Measurements from ENCODE around the gene IRX6. TPM values are rescaled to one million over a fixed set of nuclear protein-coding genes. Genes with fewer than 3 reads are reported as not detected.

Gene IRX6
- total RNA-seq, 2 experiments from 2014 or later: not detected

DNA sequence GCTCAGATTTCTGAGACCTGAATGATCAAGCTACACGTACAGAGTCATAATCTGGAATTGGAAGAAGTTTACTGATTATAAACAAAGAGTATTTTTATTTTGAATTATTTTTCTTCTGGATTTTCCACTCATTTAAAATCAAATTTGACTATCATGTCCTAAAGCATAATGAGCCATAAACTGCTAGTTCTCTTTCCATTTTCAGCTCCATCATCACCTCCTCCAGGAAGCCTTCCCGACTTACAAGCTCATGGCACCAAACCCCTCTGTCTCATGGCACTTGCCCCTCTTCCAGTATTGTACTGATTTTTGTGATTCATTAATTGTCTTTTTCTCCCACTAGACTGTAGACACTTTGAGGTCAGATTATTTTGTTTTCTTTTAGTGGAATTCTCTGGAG, 35.9 kb downstream of the IRX6 start:
- no peak for DNase-seq
- Mint-ChIP-seq H3K27ac (no peak overlapping the region), H3K9me3 (no peaks in the 10 kb centered on the region), H3K27me3 (no peaks in the 10 kb centered on the region), H3K4me1 (no peaks in the 10 kb centered on the region), H3K4me3 (no peak overlapping the region), H3K36me3 (no peaks in the 10 kb centered on the region)
- no peak for ATAC-seq (ENCODE audit: low read depth)
- POLR2A ChIA-PET: no interaction called here

DNA sequence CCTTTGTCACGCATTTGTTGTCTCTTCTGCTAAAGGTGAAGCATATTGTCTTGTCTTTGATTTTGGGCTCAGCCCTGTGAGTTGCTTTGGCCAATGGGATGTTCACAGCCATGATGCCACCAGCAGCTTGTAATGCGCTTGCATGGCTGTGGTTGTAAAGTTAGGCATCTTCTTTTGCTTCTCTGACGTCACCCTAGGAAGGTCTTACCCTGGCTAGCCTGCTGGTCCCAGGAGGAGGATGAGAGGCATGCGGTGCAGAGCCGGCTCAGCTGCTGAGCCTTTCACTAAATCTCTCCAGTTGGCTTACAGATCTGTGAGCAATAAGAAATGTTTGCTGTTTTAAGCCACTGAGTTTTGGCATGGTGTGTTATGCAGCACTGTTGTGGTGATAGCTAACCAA, 40.8 kb downstream of the IRX6 start:
- DNase-seq (no peak), ATAC-seq (ENCODE audit: low read depth) (no peak)
- Mint-ChIP-seq H3K4me3 (no peak overlapping the region), H3K27ac (no peak overlapping the region), H3K9me3 (no peaks in the 10 kb centered on the region), H3K36me3 (no peaks in the 10 kb centered on the region), H3K4me1 (no peaks in the 10 kb centered on the region), H3K27me3 (peaks cover 12% of the 10 kb centered on the region)
- POLR2A ChIA-PET: no interaction called here

DNA sequence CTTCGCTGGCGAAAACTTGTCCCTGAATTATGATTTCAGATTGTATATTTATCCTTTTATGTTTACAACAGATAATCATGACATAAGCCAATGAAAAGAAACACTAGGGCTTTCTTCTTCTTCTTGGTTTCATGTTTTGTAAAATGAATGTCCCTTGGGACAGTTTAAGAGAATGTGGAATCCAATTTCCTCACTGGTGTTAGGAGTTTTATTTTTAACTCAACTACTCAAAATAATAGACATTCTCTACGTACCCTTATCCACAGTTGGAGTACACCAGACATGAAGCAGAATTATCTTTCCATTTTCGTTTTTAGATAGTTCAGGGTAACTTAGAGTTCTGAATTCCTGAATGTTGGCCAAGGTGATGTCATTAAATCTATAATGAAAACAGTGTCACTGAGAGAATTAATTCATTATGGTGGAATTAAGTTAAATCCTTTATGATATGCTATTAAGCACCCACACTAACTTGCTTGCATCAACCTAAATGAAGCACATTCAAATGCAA, 43.4 kb downstream of the IRX6 start:
- Mint-ChIP-seq H3K27ac (no peak overlapping the region), H3K4me3 (no peak overlapping the region), H3K36me3 (no peaks in the 10 kb centered on the region), H3K27me3 (peaks cover 37% of the 10 kb centered on the region), H3K9me3 (no peaks in the 10 kb centered on the region), H3K4me1 (no peaks in the 10 kb centered on the region)
- ATAC-seq (ENCODE audit: low read depth) (no peak), DNase-seq (no peak)
- POLR2A ChIA-PET: no interaction called here

DNA sequence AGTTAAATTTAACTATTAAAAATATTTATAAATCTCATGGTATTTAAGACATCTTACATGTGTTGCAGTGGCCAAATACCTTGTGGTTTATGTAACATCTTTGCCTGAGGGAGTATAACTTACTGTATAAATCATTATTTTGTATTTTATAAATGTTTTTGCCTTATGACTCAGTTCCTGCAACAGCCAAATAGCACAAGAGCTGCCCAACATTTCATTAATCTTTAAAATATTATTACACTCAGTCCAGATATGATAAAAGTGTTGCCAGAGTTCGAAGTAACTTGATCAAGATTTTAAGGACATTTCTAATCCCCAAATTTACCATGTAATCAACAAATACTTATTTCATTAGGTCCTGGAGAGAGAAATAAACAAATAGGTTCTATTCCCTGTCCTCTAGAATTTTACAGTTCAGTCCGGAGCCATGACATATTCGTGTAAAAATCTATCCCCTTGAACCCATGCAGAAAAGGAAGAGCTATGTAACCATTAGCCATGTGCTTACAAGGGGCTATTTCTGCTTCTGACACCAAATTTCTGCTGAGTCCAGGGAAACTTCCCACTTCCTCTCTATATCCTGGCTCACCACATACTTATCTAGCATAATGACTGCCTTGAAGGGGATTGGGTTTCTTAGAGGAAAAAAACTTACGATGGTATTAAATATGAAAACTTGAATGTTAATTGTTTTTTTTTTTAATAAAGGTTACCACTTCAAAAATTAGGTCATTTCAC, 44.0 kb downstream of the IRX6 start:
- Mint-ChIP-seq H3K4me1 (no peaks in the 10 kb centered on the region), H3K27ac (no peak overlapping the region), H3K27me3 (peaks cover 44% of the 10 kb centered on the region), H3K36me3 (no peaks in the 10 kb centered on the region), H3K4me3 (no peak overlapping the region), H3K9me3 (no peaks in the 10 kb centered on the region)
- DNase-seq (no peak), ATAC-seq (ENCODE audit: low read depth) (no peak)
- POLR2A ChIA-PET: no interaction called here

DNA sequence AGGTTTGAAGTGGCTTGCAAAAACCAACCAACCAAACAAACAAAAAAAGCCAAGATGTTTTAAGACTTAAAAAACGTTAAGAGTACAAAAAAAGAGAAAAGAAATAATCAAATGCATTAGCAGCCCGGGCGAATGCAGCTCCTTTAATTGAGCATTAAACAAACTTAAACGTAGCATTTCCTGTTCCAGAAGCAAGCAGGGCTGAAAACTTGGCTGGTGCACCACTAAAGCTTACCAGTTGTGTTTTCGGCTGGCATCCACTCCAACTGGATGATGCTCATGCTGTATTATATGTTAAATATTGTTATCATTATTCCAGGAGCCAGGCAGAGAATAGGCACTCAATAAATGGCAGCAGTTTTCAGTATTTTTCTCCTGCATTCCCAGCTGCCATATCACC, 45.1 kb downstream of the IRX6 start:
- ATAC-seq (ENCODE audit: low read depth) (no peak), DNase-seq (no peak)
- Mint-ChIP-seq H3K36me3 (no peaks in the 10 kb centered on the region), H3K9me3 (no peaks in the 10 kb centered on the region), H3K27me3 (peaks cover 46% of the 10 kb centered on the region), H3K4me3 (no peak overlapping the region), H3K4me1 (no peaks in the 10 kb centered on the region), H3K27ac (no peak overlapping the region)
- POLR2A ChIA-PET: no interaction called here

DNA sequence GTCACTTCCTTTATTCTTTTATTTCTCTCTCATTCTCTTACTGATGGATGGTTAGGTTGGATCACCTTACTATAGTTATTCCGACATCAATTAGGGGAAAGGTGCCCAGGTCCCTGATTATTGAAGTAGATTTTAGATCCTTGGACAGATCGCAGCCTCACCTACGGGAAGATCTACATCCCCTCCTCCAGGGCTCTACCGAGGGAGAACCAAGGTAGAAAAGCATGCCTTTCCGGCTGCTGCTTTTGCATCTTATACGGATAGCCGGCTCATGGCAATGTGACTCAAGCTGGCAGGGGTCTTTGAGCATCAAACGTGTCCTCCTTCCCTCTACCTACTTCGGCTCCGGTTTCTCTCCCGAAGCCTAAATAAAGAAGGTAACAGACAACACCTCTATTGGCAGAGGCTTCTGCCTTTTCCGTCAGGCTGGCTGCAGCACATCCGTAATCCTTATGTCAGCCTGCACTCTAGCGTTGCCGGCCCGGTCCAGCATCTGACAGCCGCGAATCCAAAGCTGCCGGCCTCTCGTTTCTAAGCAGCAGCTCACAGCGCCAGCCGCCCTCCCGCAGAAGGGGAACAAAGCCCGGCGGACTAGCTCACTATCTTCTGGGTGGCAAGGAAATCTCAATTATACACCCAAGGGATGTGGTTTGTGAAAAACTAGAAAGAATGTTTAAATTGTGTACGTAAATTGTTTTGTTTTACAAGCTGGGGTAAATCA, 46.9 kb downstream of the IRX6 start:
- Mint-ChIP-seq H3K27ac (no peak overlapping the region), H3K9me3 (no peaks in the 10 kb centered on the region), H3K4me3 (no peak overlapping the region), H3K36me3 (no peaks in the 10 kb centered on the region), H3K27me3 (peaks cover 46% of the 10 kb centered on the region), H3K4me1 (no peaks in the 10 kb centered on the region)
- POLR2A ChIA-PET: no interaction called here
- no peak for ATAC-seq (ENCODE audit: low read depth)
- DNase-seq: no peak

DNA sequence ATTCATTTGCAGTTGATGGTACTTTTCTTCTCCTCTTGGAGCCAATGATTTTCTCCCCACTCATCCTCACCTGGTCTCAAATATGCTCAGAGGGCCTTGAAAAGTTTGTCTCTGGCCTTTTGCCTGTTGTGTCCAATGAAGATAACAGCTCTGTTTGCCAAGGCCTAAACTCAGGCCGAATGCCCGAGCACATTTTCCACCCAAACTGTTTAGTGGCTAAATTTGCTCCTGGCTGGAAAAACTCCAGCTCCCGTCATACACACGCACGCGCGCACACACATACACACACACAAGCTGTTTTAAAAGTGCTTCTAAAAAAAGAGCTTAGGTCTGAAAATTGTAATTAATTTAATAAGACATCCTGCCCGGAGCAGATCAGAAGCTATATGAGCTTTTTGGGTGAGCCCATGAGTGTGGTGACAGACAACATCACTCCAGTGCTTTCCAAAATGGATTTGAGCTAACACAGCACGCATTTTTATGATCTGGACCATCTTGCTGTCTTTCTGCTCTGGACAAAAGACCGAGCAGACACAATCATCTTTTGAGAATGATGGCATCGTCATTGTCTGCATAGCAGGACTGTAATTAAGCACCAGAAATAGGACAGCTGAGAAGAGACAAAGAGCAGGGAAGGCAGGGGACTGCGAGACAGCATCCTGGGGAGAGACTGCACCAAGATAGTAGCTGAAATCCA, 48.9 kb downstream of the IRX6 start:
- Mint-ChIP-seq H3K36me3 (no peaks in the 10 kb centered on the region), H3K27ac (no peak overlapping the region), H3K9me3 (no peaks in the 10 kb centered on the region), H3K4me3 (no peak overlapping the region), H3K27me3 (peaks cover 41% of the 10 kb centered on the region), H3K4me1 (no peaks in the 10 kb centered on the region)
- no peak for DNase-seq
- ATAC-seq (ENCODE audit: low read depth): no peak
- POLR2A ChIA-PET: no interaction called here

DNA sequence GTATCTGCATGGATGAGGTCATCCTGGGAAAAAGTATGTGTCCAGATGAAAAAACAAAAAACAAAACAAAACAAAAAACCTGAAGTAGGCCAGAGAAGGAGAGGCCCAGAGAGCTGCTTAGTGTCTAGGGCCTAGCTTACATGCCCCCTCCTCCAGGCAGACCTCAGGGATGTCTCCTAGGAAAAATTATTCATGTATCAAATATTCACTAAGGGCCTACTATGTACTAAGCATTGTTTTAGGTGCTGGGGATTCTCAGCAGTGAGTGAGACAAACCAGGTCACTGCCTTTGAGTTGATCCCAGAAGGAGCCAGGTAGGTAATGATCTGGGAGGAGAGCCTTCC, 49.5 kb downstream of the IRX6 start:
- Mint-ChIP-seq H3K9me3 (no peaks in the 10 kb centered on the region), H3K36me3 (no peaks in the 10 kb centered on the region), H3K27me3 (peaks cover 39% of the 10 kb centered on the region), H3K27ac (no peak overlapping the region), H3K4me3 (no peak overlapping the region), H3K4me1 (no peaks in the 10 kb centered on the region)
- ATAC-seq (ENCODE audit: low read depth): no peak
- DNase-seq: no peak
- POLR2A ChIA-PET: no interaction called here

DNA sequence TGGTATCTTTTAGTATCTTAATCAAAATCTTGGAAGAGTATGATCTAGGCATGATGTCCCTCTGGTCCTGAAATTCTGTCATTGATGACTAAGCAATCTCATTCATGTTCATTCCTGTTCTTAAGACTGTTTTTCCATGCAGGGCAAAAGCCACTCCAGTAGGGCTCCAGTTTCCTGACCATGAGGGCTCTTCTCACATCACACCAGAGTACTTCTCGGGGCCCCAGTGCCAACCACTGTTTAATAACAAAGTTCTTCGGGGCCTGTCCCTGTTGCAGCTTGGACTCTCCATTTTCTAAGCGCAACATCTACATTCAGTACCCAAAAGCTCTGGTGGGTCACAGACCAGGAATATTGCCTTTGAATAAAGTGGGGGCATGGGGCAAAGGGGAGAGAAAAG, 52.0 kb downstream of the IRX6 start:
- POLR2A ChIA-PET: no interaction called here
- DNase-seq: no peak
- H3K27ac Mint-ChIP-seq: no peak overlapping the region
- H3K36me3 Mint-ChIP-seq: no peaks in the 10 kb centered on the region
- H3K9me3 Mint-ChIP-seq: no peaks in the 10 kb centered on the region
- H3K4me3 Mint-ChIP-seq: no peak overlapping the region
- no peaks in the 10 kb centered on the region for H3K4me1 Mint-ChIP-seq
- H3K27me3 Mint-ChIP-seq: peaks cover 24% of the 10 kb centered on the region
- no peak for ATAC-seq (ENCODE audit: low read depth)

DNA sequence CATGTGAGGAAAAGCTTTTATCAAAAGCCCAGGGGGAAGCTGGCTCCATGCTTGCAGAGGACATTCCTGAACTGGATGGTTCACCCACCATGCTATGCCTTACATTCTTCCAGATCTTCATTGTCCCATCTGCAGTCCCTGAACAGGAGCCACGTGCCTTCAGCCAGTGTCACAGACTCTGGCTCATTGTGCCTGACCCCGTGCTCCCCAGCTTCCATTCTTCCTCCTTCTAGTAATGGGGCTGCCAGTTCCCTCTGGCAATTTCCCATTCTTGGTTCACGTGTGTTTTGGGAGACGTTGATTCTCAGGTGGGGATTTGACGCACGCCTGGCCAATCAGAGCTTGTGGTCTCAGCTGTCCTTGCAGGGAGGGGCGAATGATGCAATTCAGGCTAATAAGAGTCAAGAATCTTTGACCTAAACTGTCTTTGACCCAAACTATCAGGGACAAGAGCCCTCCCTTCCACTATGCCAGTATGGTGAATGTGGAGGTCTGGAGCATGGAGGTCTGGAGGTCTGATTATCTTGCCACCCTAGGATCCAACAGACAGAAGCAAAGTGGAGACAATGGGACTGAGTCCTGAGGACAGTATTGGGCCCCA, 52.7 kb downstream of the IRX6 start:
- H3K27me3 Mint-ChIP-seq: peaks cover 17% of the 10 kb centered on the region
- ATAC-seq (ENCODE audit: low read depth) (no peak), DNase-seq (no peak)
- H3K4me3 Mint-ChIP-seq: no peak overlapping the region
- H3K36me3 Mint-ChIP-seq: no peaks in the 10 kb centered on the region
- POLR2A ChIA-PET: no interaction called here
- no peak overlapping the region for H3K27ac Mint-ChIP-seq
- H3K9me3 Mint-ChIP-seq: no peaks in the 10 kb centered on the region
- no peaks in the 10 kb centered on the region for H3K4me1 Mint-ChIP-seq

DNA sequence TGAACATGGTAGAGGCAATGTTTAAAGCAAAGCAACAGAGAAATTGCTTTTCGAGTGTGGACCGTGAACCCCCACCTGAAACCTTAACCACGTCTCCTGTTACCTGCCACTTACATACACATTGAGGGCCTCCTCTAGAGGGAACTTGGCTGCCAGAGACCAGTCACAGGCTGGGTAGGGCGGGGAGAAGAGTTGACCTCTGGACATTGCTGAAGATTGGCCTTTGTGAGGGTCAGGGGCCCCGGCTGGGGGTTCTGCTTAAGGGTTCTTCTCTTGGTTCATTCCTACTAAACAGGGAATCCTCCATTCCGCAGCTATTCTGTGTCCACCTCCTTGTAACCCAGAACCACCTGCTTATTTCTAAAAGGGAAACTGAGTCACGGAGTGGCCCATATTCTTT, 53.8 kb downstream of the IRX6 start:
- H3K27me3 Mint-ChIP-seq: peaks cover 6% of the 10 kb centered on the region
- no peak overlapping the region for H3K4me3 Mint-ChIP-seq
- ATAC-seq (ENCODE audit: low read depth): no peak
- H3K27ac Mint-ChIP-seq: no peak overlapping the region
- no peaks in the 10 kb centered on the region for H3K9me3 Mint-ChIP-seq
- POLR2A ChIA-PET: no interaction called here
- H3K36me3 Mint-ChIP-seq: no peaks in the 10 kb centered on the region
- no peak for DNase-seq
- no peaks in the 10 kb centered on the region for H3K4me1 Mint-ChIP-seq

DNA sequence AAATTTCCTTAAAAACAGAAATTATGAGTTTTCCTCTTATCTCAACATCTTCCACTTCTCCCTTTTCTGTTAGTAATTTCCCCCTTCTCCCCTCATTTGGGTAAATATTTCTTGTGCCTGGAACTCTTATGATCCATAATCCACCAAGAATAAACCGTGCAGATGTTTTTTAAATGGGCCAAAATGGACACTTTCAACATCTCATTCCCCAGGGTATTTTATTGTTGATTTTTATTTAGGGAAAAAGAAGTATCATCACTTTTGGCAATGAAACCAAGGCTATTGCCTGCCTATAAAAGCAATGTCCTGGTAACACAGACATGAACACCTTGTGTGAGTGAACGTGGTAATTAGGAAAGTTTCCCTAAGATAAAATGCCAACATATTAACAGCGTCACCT, 54.6 kb downstream of the IRX6 start:
- Mint-ChIP-seq H3K36me3 (no peaks in the 10 kb centered on the region), H3K9me3 (no peaks in the 10 kb centered on the region), H3K4me1 (no peaks in the 10 kb centered on the region), H3K4me3 (no peak overlapping the region), H3K27me3 (peaks cover 2% of the 10 kb centered on the region), H3K27ac (no peak overlapping the region)
- POLR2A ChIA-PET: no interaction called here
- DNase-seq: no peak
- ATAC-seq (ENCODE audit: low read depth): no peak

DNA sequence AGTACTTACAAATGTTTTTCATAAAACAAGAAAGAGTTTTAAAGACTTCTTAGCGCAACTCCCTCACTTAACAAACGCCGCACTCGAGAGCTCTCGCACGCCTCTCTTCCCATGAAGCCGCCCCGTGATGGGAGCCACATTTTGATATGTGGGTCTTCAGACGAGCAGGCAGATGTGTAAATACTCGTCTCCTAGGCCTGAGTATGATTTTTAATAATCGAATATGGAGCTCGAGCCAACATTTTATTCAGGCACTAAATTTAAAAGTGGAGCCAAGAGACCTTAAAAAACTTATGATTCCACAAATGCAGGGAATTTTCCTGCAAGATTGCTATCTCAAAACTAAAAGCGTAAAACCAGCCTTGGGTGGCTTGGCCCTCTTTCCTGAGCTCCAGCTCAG, 55.4 kb downstream of the IRX6 start:
- Mint-ChIP-seq H3K4me3 (no peak overlapping the region), H3K4me1 (no peaks in the 10 kb centered on the region), H3K27ac (no peak overlapping the region), H3K27me3 (peaks cover 2% of the 10 kb centered on the region), H3K9me3 (no peaks in the 10 kb centered on the region), H3K36me3 (no peaks in the 10 kb centered on the region)
- POLR2A ChIA-PET: no interaction called here
- ATAC-seq (ENCODE audit: low read depth) (no peak), DNase-seq (no peak)
